GM18498 (cell line): ENCODE data around the gene ARRDC2.
A peak's percentile ranks its signal among the peaks of the same experiment; 100 is the strongest.
"Not testable (repeated sequence)": the region's sequence is repeated elsewhere in the genome, so short reads cannot be mapped to it uniquely, and the experiment has no call there.

Experiments
- ATAC-seq: cut with Tn5 transposase; IDR thresholded peaks from one replicate; pipeline ENCODE4 v1.9.1; 2021; ENCODE audit warnings: mild to moderate bottlenecking, moderate library complexity; ENCODE audit not compliant: unreplicated experiment

ARRDC2 gene

DNA sequence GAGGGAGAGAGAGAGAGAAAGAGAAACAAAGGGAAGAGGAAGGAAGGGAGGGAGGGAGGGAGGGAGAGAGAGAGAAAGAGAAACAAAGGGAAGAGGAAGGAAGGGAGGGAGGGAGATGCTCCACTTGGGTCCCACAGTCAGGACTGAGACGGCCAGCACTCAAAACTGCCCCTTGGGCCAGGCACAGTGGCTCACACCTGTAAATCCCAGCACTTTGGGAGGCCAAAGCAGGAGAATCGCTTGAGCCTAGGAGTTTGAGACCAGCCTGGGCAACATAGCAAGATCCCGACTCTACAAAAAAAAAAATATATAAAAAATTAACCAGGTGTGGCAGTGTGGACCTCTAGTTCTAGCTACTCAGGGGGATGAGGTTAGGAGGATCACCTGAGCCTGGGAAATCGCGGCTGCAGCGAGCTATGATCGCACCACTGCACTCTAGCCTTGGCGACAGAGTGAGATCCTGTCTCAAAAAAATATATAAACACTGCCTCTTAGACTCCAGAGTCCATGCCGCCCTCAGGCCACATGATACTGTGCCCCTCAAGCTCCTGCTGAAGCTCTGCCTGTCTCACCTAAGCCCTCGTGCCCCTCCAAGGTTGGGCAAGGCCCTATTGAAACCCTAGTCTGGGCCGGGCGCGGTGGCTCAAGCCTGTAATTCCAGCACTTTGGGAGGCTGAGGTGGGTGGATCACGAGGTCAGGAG lies 8.4 kb downstream of the ARRDC2 start:
- no peak for ATAC-seq

- ATAC-seq: no peak
These were observed 9.5 kb downstream of the ARRDC2 start for GRCh38 chr19:18017275-18018083.

DNA sequence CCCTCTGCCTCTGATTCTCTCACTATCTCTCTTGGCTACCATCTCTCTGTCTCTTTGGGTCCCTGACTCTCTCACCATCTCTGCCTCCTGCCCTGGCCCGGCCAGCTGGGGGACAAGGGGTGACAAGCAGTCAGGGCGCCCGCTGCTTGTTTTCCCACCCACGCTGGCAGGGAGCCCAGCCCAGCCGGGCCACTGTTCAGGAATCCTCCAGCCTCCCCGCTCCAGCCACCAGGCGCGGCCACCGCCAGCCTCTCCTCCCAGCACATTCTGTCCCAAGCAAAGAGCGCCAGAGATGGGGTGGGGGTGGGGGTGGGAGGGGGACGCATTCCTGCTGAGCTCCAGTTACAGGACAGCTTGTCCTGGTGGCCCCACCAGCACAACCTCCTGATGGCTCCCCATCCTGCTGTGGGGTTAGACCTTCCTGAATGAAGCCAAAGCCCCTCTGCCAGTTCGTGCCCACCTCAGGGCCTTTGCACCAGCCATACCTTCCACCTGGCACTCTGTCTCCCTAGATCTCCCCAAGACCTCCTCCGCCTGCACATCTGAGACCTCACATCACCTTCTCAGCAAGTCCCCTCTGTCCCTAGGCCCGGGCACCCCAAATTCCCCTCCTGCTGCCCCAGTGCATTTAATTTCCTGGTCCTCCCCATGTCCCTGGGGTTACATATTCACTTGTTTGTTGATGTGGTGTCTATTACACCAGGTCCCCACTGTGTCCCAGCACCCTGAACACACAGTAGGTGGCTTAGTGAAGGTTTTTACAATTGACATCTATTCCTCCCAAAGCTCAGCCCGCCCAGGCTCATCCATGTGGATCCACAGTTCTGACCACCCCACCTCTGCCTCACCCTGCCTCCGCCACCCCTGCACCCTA lies 12.5 kb downstream of the ARRDC2 start:
- no peak for ATAC-seq

DNA sequence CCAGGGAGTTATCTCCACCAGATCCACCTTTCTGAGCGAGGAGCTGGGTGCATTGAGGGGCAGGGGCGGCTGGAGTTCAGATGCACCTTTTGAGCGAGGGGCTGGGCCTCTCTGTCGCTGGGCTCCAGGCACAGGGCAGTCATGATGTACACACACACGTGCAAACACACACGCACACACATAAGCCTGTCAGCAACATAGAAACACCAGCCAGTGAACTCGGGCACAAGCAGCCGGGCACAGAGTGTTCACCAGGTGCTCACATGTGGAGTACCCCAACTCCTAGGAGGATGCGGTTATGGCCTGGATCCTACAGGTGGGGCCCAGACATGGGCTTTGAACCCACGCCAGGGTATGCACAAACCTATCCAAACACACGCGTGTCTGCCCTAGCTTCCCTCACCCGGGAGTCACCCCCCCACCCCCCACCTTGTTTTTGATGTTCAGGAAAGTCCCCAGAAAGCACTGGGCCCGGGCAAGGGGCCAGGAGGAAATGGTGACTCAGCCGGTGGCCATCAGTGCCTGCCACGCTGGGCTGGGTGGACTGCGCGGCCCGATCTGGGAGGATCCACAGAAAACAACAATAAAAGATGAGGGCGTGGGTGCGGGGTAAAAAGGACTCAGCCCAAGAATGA lies 13.3 kb downstream of the ARRDC2 start:
- ATAC-seq: no peak

DNA sequence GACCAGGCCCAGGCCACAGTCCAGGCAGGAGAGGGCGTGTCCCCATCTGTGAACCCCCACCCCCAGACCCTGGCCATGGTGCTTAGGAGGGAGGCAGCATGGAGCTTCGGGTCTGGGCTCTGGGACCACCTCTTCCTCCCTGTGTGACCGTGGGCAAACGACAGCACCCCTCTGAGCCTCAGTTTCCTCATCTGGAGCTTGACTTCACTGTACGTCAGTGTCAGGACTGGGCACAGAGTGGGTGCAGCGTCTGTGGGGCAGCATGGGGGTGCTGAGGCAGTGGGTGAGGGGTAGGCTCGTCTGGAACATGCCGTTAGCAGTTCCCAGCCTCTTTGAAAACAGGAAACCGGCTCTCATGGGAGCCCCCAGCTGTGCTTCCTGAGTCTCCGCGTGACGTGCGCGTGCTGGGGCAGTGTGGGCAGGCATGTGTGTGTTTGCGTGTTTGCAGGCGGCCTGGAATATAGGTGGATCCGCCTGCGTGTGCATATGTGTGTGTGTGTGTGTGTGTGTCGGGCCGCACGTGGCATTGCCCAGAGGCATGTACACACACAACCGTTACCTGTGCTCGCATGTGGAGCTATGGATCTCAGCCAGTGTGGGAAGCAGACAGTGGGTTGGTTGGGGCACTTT lies 15.8 kb downstream of the ARRDC2 start:
- no peak for ATAC-seq

DNA sequence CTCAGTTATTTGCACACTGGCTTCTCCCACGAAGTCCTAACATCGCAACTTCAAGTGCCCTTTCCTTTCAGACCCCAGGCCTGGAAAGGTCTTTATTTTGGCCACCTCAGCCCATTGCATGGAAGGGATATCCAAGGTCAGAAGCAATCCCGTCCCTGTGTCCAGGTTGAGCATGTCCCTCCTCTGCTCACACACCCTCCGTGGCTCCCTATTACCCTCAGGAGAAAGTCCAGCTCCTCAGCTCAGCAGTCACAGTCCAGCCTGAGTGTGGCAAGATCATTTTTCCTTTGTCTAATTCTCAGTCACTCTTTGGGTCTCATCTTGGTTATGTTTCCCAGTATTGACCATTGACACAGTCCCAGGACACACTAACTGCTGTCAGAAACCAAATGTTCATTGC lies 19.2 kb downstream of the ARRDC2 start:
- no peak for ATAC-seq

GRCh38 chr19:18029617-18030338 lies 21.8 kb downstream of the ARRDC2 start:
- ATAC-seq: no peak

- not testable (repeated sequence) for ATAC-seq
These were observed 23.4 kb downstream of the ARRDC2 start for GRCh38 chr19:18031401-18031800.

DNA sequence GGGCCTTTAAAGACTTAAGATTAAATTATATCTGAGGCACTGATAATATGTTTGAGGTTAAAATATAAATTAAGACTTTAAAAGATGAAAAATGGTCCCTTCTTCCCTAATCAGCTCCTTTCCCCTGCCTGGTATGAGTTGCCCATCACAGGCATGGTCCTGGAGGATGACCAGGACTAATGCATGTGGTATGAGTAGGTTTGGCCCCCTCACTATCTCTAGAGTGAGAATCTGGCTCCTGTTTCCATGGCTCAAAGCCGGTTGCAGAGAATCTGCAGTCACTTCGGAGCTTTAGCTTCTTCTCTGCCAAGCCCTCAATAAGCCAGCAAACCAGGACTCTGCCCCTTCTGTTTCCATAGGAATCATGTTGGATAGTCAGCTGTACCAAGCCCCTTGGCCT lies 24.1 kb downstream of the ARRDC2 start:
- ATAC-seq: not testable (repeated sequence)

DNA sequence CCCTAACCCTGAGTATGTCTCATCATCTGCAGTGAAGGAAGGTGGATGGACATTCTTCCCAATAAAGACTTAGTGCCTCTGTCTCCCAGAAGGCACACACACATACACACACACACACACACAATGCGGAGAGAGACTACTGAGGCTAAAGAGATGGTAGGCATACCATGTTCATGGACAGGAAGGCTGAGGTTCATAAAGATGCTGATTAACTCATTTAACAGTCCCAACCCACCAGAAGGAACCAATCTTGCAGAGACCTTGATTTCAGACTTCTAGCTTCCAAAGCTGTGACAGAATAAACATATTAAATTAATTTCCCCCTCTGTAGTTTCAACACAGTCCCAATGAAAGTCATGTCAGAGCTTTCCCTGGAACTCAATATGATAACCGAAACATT lies 33.1 kb downstream of the ARRDC2 start:
- ATAC-seq: no peak

DNA sequence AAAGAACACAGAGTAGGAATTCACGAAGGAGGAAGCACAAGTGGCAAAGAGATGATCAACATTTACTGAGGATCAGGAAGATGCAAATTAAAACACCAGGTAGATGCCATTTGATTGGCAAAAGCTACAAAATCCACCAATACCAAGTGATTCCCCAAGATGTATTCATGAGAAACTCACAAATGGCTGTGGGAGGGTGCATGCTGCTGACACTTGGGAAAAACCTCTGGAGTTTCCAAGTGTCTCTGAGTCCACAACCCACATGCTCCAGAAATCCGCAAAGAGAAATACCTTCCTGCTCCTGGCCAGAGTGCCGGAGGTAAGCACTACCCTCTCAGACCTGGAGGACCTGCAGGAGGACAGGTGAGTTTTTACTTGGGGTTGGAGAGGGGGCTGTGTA lies 35.7 kb downstream of the ARRDC2 start:
- no peak for ATAC-seq

DNA sequence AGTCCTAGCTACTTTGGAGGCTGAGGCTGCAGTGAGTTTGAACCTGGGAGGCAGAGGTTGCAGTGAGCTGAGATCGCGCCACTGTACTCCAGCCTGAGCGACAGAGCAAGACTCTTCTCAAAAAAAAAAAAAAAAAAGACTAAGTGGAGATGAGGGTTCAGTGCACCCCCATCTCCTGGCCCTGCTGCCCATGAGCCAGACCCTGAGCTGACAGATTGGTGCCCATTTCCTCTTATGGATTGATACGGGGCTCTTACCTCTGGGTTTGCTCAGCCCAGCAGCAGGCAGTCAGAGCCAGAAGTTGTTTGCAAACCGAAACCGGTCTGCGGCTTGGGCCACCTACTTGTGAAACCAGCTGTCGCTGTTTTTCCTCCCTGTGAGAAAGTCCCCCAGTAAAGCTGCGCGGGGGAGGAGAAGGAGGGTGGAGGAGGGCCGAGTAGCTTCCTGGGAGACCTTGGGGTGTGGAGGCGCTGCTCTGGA lies 36.9 kb downstream of the ARRDC2 start:
- ATAC-seq: peak; percentile 95

GRCh38 chr19:18045307-18046050 lies 37.5 kb downstream of the ARRDC2 start:
- no peak for ATAC-seq

GRCh38 chr19:18046059-18046718 lies 38.2 kb downstream of the ARRDC2 start:
- ATAC-seq: no peak

DNA sequence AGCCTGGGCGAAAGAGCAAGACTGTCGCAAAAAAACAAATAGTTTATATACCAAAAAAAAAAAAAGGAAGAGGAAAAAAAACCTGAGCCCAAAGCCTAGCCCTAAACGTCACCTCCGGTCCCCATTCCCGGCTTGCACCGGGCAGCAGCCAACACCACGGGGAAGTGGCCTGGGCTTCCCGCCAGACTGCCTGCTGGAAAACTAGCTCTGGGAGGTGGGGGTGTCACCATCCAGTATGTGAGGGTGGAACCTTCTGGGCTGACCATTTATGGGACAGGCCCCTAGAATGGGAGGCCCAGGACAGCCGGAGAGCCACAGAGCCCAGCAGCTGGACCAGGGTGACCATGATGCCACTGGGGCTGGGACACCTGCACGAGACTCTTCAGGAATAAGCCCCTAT lies 41.4 kb downstream of the ARRDC2 start:
- ATAC-seq: no peak

DNA sequence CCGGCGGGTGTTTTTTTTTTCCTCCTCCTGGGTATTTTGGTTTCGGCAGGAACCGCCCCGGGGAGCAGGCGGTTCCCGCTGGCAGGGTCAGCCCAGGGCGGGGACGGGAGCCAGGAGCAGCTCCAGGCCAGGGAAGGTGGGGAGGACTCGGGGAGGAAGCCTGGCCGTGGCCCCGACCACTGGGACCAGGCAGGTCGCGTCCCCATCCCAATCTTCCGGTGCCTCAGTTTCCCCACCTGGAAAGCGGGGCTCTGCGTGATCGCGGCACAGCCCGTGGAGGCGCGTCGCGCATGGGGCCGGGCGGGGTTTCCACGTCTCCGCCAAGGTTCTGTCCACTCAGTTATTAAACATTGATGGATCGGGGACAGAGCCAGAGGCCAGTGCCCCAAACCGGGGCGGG lies 43.9 kb downstream of the ARRDC2 start:
- no peak for ATAC-seq

DNA sequence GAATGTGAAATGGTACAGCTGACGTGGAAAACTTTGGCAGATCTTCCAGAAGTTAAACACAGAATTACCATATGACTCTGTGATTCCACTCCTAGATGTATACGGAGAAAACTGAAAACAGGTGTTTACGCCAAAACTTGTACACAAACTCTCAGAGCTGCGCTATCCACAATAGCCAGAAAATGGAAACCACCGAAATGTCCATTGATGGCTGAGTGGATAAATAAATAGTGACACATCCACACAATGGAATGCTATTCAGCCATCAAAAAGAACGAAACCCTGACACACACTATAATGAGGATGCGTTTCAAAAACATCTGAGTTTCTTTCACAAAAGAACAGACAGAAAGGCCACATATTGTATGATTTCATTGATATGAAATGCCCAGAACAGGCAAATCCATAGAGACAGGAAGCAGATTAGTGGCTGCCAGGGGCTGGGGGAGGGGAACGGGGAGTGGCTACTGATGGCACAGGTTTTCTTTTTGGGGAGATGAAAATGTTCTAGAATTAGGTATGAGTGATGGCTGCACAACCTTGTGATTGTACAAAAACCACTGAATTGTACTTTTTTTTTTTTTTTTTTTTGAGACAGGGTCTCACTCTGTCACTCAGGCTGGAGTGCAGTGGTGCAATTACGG lies 45.7 kb downstream of the ARRDC2 start:
- no peak for ATAC-seq

GRCh38 chr19:18055967-18056366 lies 48.0 kb downstream of the ARRDC2 start:
- ATAC-seq: no peak
